Epithelial cell of proximal tubule (primary cell): ENCODE data around the gene C1orf21. TPM values are rescaled to one million over a fixed set of nuclear protein-coding genes. Genes with fewer than 3 reads are reported as not detected.

Experiments used
- DNase-seq: peaks from one replicate; pipeline ENCODE4 v3.0.0-alpha.2; 2011; ENCODE audit warnings: low read depth
- H3K4me3 ChIP-seq: 2 replicates; pipeline ENCODE4 v1.5.1; 2011; ENCODE audit warnings: low read depth, mild to moderate bottlenecking, low read length
- CTCF ChIP-seq: conservative IDR thresholded peaks from 2 replicates; pipeline ENCODE4 v1.5.1; 2012; ENCODE audit warnings: low read depth, mild to moderate bottlenecking, low read length
- total RNA-seq: library from RNA; depleted of rRNA; stranded (reverse); fragments of >200 nt; gene quantifications from 2 replicates; pipeline ENCODE4 v1.2.3, GENCODE V29; 2015

C1orf21 gene
- total RNA-seq, 1 donor from 2014 or later: 2.3 TPM

DNA sequence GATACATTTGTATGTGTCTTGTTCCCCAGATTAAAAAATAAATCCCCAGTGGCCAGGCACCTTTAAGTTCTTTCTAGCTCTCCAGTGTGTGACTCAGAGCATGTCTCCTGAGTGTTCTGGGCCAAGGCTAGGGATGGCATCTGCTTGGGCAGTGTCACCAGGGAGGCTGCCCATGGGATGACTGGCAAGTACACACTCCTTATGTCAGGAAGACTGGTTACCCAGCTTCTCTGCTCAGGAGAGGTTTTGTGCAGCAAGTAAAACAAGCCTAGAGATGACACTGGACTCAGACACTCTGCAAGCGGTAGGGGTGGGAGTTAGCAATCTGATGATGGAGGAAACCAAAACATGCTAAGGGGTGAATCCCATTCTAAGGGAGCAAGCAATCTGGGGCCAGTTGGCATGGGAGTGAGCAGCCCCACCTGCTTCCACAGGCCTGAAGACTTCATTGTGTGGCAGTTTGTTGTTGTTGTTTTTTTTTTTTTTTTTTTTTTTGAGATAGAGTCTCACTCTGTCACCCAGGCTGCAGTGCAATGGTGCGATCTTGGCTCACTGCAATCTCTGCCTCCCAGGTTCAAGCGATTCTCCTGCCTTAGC lies 230.7 kb downstream of the C1orf21 start:
- DNase-seq: no peak
- TF ChIP-seq CTCF: no peak
- no peak overlapping the region for H3K4me3 ChIP-seq

- no peak for TF ChIP-seq CTCF
- no peak for DNase-seq
- no peak overlapping the region for H3K4me3 ChIP-seq
Measured at GRCh38 chr1:184618851-184619250, 232.0 kb downstream of the C1orf21 start.

DNA sequence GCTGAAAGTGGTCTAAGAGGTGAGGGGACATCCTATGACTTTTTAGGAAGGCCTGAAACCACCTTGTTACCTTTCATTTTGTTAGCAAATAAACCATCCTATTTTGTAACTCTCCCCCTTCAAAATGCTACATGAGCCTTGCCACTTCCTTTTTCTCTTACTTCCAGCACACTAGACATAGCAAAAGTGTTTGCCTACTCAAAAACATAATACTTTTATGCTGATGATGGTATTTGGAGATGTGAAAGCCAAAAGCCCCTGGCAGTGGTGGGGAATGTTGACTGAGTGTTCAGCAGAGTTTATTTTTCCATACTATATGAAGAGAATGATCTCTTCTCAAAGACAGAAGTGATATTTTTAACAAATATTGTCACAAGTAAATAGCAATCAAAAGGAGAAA lies 233.6 kb downstream of the C1orf21 start:
- no peak for TF ChIP-seq CTCF
- H3K4me3 ChIP-seq: no peak overlapping the region
- DNase-seq: no peak

DNA sequence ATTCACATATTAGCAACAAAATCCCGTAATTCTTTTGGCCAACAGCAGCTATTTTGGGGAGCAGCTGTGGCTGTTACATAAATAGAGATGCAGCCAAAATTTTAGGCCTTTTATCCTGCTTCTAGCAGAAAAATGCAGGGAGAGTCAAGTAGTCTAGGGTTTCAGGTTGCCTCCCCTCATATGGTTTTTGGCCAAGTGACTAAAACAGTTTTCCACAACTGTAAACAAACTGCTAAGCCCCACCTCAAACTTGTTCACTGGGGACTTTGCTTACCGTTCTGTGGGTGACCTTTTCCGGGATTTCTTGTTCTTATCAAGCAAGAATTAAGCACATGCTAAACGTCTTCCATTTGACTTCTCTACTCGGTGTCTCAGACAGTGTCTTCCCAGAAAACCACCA lies 234.4 kb downstream of the C1orf21 start:
- no peak for DNase-seq
- TF ChIP-seq CTCF: no peak
- H3K4me3 ChIP-seq: no peak overlapping the region

DNA sequence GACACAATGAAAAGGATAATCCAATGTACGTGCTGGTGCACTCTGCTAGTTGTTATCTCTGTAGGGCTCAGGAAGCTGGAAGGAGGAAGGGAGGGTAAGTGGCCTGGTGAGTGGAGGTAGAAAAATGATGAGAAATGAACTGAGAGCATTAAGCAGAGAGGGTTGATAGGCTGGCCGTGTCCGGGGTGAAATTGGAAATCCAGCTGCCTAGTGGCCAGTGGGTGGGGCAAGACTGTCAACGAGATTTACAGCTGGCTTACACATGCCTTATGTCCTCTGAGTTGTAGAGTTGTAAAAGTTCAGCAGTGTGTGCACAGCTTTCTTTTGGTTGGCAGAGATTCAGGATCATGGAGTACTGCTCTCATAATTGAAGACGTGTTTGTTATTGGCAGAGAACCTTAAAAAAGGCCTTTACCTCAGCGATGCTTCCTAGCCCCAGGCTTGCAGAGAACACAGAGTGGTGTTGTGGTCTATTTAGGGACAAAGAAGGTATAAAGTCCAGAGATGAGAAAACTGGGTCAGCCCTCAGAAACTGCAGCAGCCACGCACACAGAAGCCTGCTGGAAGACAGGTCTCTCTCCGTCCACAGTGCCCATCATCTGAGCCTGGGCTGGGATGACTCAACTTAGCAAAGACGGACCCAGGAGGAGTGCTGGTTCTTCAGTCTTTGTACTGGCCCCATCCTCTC lies 235.5 kb downstream of the C1orf21 start:
- DNase-seq: peak; percentile 16
- TF ChIP-seq CTCF: peak; percentile 7
- no peak overlapping the region for H3K4me3 ChIP-seq

- DNase-seq: no peak
- TF ChIP-seq CTCF: no peak
- H3K4me3 ChIP-seq: no peak overlapping the region
Measured at GRCh38 chr1:184623404-184623803, 236.6 kb downstream of the C1orf21 start.

GRCh38 chr1:184624051-184624450 lies 237.2 kb downstream of the C1orf21 start:
- DNase-seq: no peak
- no peak overlapping the region for H3K4me3 ChIP-seq
- TF ChIP-seq CTCF: no peak
